ENCODE results near the gene C1orf216.
A peak's percentile ranks its signal among the peaks of the same experiment; 100 is the strongest.
"Not testable (repeated sequence)": the region's sequence is repeated elsewhere in the genome, so short reads cannot be mapped to it uniquely, and the experiment has no call there.

C1orf216 gene, protein sequence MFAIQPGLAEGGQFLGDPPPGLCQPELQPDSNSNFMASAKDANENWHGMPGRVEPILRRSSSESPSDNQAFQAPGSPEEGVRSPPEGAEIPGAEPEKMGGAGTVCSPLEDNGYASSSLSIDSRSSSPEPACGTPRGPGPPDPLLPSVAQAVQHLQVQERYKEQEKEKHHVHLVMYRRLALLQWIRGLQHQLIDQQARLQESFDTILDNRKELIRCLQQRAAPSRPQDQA

DNA sequence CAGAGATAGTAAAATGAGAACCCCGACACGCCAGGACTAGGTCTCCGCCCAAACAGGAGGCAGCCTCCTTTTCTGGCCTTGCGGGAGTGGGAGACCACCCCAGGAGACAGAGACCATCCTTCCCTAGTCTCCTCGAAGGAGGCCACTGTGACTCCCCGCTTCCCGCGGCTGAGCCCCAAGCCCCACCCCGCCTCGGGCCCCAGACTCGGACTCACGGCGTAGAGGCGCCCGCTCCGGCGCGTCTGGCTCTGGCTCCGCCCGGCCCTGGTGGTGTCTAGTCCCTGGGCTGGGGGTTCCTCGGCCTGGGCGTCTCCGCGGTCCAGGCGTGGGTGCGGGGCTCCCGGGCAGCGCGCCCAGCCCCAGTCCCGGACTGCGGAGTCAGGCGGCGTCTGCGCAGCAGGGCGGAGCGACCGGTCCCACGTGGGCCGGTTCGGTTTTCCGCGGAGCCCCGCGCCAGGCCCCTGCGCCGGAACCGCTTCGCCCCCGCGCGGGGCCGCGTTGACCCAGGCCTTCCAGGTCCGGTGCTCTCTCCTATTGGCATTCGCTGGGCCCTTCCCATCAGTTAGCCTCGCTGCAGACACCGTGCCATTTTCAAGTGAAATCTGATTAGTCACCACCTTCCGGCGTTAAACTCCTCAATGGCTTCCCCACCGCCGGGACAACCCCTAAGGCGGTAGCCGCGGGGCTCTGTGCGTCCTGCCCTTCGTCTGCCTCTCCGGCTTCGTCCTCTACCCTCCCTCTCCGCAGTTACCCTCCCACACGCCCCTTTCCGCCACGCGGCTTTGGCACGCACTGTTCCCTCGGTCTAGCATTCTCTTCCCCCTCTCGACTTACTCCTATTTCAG lies at the start of gene C1orf216:
Gene C1orf216 (minus strand): TSS at position 393 of the 845 bp plus-strand sequence. CDS start 2,563 bp downstream, outside the sequence.
- peak; percentile 76 for DNase-seq (ENCODE audit: low spot score)

DNA sequence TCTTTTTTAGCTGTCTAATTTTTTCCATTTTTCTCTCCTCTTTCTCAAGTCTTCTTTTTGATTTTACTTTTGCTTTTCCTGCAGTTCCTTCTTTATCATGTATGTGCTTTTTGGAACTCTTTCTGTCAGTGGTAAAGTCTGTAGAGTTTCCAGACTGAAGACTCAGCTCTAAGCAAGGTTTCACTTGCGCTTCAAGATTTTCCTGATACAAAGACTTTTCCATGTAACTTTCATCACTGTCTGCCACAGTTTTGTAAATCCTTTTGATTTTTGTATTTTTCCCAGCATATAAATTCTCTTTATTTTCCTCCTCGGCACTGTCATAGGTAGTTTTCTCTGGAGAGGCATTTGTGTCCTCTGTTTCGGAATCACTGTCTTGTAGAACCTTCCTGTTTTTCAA lies 45.6 kb upstream of the C1orf216 start:
- no peak for DNase-seq (ENCODE audit: low spot score)

DNA sequence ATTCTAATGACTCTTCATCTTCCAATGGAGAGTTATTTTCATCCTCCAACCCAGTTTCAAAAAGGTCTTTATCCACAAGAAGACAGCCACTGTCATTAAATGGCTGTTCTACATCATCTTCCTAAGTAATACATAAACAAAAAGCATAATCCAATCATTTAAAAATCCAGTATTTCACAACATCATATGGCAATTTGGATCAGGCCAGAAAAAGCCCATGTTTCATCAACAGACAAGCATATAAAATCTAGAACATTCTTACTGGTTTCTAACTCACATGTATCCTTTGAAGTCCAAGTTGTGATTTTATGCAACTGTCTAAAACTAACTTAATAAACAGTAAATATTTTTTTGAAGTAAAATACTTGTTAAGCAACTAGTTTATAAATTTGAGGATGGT lies 44.5 kb upstream of the C1orf216 start:
- DNase-seq (ENCODE audit: low spot score), result no peak

DNA sequence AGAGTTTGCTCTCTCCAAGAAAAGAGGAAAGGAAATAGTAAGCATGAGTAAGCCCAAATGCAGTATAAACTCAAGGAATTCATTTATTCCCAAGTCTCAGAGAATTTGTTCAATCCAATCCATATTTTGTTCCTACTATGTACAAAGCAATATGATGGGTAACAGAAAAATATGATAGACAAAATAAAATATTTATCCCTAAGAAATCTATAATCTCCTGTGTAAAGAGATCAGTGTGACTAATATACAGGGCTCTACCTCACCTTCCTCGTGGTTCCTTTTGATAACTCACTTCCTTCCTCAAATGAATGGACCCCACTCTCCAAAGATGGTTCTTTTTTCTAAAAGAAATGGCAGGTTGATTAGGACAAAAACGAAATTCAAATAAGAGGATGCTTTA lies 43.5 kb upstream of the C1orf216 start:
- no peak for DNase-seq (ENCODE audit: low spot score)

DNA sequence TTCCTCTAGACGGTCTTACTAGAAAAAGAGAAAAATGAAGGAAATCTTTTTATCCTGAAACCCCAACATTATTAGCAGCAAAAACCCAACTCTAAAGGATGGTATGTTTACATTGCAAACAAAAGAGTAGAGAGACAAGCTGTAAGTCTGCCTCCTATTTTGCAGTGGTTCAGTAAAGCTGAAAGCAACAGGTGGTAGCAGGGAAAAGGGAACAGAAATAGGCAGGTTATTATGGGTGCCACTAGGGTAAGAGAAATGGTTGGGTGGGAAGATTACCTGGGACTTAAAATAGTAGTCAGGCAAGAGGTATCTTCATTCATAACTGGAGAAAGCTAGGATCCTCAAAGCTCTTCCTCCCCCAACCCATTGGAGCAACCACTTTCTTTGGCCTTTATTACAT lies 37.4 kb upstream of the C1orf216 start:
- DNase-seq (ENCODE audit: low spot score), result no peak

DNA sequence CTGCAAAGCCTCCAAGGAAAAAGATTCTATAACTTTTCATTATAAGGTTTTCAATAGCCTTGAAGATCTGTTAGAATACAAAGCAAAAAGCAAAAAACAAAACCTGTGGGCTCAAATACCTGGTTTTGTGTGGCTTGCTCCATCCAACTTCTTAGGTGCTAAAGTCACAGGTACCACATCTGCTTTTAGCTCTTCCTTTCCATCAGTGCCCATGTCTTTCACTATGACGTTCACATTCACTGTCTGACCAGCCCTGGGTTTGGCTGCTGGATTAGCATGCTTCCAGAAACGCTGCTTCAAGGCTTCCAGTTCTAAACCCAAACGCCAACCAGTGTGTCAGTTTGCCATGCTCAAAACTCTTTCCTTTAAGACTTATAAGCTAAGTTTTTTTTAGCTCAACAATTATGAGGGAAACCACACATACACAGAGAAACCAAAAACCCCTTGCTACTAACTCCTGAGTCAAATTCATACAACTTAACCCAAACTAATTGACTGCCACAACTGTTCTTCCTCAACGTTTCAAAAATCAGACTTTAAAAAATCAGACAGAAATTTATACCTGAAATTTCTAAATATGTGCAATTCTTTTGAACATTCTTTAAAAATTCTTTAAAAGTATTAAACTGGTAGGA lies 35.1 kb upstream of the C1orf216 start:
- DNase-seq (ENCODE audit: low spot score), result no peak

DNA sequence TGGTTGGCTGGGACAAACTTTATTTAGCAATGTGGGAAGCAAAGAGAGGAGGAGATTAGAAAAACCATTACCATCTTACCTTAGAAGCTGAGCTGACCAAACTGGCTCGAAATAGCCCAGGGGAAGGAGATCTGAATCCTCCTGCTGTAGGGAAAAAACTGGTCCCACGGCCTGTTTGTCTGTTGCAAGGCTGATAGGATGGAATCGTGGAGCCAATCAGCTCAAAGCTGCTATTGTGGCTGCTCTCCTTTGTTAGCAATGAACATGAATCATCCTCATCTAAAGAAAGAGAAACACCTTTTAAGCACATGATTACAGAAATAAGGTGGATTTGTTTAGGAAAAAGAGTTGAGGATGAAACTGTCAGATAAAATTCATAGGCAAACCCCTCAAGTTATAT lies 29.6 kb upstream of the C1orf216 start:
- peak; percentile 43 for DNase-seq (ENCODE audit: low spot score)

DNA sequence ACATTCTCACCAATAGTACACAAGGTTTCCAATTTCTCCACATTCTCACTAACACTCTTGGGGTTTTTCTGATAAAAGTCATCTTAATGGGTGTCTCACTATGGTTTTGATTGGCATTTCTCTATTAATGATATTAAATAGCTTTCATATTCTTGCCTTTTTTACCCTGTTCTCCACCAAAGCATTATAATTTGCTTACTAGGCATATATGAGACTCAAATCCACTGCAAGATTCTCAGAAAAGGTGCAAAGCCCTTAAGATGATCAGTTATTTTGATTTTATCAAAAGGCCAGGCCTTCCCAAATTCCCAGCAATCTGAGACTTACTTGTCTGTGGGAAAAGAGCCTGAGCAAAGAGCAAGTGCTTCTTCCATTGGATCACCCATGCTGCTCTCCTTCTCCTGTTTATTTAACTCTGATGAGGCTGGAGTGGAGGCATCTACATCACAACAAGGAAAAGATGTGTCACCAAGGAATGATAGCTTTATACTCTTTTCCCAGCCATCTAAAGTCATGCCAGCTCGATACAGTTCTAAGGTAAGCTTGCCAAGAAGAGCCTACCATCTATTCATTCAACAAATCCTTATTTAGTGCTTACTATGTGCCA lies 26.5 kb upstream of the C1orf216 start:
- DNase-seq (ENCODE audit: low spot score), result no peak

DNA sequence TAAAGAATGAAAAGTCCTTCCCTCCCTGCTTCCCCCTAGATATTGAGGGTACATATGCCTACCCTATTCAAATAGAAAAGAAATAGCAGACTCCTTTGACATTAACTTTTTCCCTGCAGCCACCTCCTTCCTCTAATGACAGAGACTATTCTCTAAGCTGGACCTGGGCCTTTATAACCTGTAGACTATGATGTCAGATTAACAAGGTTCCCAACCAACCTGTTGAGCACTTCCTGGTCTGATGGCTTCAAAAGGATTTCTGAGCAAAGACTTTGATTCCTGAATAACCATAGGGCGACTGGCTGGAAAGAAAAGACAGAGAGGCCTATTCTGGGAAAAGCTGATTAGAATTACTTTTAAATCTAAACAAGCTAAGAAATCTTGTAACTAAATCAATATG lies 18.4 kb upstream of the C1orf216 start:
- DNase-seq (ENCODE audit: low spot score), result no peak

DNA sequence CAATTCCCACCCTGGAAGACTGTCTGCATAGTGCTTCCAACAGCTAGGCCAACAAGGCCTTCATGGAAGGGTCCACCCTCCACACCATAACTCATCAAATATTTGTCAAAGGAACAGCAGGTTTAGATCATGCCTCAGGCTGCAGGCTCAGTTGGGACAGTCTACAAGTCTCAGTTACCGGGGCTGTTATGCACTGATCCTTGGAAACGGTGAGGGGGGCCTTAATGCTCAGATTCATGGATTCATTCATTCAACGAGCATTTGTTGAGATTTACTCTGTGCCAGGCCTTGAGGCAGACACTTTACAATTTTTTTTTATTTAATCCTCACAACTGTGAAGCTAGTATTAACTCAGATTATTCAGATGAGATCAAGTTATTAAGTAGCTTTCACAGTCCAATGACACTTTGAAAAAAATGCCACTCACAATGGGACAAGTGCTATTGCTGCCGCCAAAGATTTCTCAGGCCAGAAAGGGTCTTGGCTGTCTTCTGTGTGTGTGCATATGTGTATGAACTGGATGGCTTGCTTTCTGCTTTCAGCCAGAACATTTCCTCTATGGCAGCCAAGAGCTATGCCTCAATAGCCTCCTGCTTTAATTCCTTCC lies 8.9 kb upstream of the C1orf216 start:
- DNase-seq (ENCODE audit: low spot score), result no peak

DNA sequence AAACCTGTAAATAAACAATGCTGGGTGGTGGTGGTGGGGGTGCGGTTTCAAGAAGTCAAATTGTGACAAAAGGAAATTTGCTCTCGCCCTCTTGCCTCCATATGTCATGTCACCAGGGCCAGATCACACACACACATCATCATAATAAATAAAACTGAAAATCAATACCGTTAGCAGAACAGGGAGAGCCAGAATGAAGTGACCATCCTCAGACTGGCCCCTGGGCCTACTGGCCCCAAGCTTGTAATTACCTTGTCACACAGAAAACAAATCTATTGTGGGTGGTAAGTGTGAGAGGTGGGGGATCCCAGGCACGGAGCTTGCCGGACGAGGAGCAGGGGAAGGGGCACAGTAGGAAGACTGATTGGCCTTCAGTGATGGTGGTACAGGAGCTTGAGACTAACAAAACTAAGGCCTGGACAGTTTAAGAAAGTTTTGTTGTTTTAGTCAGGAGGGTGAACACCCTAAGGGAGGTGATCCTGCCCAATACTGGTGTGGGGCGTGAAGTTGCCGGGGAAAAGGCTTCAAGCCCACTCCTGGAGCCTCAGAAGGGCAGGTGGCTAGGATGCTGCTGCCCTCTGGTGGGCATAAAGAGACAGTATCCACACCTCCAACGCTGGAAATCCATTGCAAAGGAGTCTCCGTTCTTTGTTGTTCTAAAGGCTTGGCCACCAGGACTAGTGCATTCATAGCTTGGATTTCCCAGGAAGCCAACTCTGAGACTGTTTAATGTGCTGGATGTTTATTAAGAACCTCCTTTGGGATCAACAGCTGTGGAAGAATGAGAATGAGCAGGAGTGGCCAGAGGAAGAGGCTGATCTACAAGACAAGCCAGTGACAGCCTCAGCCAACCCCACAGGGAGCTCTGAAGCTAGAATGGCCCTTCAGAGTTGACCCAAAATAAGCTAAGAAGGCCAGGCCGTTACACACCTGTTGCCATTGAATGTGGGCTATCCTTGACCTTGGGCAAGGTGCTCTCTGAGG lies 8.1 kb upstream of the C1orf216 start:
- peak; percentile 88 for DNase-seq (ENCODE audit: low spot score)

DNA sequence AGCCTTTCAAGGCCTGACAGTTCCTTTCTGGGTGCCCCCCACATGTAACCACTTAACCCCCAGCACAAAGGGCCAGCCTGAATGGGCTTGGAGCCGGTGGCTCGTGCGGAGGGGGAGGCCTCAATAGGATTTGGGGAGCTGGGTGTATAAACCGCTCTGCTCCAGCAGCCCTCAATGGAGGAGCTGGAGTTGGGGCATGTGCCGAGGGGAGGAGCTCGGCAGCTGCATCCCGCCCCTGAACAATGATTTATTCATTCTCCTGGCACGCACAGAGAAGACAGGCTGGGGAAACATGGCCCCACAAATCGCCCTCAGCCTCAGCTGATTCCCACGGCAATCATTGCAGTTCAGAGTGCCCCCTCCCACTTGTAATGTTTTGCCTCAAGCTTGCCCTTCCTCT lies 6.9 kb upstream of the C1orf216 start:
- DNase-seq (ENCODE audit: low spot score), result peak; percentile 90

DNA sequence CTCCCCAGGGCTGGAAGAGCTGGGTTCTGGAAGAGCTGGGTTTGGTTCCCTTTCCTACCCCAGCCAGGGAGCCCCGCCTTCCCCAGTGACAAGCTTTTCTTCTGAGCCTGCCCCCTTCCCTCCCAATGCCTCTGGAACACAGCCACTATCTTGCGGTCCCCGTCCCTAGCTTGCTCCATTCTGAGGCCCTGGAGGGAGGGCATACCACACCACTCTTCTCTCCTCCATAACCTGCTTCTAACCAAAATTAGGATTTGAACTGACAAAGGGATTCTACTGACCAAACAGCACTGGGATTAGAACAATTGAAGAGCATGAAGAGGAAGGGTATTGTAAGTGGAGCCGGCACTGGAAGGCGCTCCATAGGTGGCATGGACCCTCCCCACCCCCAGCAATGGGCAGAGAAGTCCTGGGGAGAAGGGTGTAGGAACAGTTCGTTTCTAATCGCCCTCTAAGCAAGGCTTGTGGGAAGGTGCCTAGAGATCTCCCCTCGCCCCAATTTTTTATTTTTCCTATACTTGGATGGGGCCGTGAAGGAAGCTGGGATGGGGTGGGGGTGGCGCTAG lies 690 bp downstream of the C1orf216 start:
- peak; percentile 82 for DNase-seq (ENCODE audit: low spot score)

DNA sequence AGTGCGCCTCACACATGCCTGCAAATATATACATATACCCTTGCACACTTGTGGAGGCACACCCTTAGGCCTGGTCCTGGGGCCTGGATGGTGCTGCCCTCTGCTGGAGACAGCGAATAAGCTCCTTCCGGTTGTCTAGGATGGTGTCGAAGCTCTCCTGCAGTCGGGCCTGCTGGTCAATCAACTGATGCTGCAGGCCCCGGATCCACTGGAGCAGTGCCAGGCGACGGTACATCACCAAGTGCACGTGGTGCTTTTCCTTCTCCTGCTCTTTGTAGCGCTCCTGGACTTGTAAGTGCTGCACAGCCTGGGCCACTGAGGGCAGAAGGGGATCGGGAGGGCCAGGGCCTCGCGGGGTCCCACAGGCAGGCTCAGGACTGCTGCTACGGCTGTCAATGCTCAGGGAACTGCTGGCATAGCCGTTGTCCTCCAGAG lies 3.1 kb downstream of the C1orf216 start:
- peak; percentile 90 for DNase-seq (ENCODE audit: low spot score)

DNA sequence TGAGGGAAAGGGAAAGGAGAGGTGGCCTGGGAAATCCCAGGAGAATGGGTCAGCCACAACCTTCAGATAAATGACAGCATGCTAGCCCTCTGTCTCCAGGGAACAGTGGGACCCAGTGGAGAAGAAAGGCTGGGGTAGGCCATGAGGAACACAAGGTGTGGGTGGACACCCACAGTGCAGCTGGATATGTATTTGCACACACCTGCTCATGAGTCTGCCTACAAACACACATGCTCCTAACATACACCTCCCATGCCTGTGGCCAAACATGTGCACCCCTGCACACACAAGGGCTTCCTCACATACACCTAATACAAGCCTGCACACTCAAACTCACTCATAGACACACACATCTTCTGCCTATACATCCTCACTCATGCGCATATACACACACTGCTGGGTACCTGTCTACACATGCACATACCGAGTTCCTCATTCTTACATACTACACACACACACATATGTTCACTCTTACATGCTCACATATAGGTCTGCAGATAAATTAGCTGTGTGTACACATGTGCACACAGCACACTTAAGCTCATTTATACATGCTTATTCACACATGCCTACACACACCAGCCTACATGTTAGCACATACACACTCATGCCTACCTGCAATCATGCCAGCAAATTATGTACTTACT lies 3.6 kb downstream of the C1orf216 start:
- DNase-seq (ENCODE audit: low spot score), result no peak

DNA sequence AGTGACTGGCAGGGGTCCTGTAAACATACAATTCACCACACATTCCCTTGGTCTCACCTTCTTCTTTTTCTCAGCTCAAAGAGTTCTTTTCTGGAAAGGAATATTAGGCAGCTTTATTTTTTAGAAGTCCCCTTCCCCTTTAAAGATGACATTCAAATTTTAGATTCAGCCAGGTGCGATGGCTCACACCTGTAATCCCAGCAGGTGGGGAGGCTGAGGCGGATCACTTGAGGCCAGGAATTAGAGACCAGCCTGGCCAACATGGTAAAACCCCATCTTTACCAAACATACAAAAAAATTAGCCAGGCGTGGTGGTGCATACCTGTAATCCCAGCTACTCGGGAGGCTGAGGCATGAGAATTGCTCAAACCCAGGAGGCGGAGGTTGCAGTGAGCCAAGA lies 7.6 kb downstream of the C1orf216 start:
- DNase-seq (ENCODE audit: low spot score), result not testable (repeated sequence)

DNA sequence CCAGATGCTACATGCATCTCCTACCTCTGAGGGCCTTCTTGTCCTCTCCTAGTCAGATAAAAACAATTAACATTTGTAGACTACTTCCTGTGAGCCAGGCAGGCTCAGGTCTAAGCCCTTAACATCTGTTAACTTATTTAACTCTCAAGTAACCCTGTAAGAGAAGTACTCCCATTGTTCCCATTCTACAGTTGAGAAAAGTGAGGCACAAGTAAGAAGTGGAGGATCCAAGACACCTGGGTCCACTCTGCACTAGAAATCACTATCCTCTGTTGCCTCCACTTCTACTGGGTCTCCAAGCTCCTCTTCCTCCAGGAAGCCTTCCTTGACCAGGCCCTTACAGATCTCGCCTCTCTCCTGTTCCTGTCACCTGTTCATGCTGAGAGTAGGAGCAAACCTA lies 9.7 kb downstream of the C1orf216 start:
- DNase-seq (ENCODE audit: low spot score), result no peak

DNA sequence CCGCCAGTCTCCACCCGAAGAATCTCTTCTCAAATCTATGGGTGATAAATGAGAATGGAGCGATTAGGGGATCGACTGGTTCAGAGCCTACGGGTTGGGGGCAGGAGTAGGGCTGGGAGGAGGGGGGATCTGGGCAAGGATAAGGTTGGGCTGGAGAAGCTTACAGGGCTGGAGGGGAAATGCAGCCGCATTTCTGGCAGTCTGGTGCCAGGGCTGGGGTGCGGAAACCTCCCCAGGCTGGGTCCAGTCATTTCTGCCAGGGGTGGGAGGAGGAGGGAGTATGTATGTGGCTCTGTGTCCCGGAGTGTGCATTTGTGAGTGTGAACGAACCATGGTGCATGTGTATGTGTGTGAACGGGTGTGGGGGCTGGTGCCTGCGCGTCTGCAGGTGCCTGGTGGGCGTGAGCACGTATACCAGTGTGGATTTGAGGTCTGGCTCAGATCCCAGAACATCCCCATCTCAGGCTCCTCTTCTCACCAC lies 10.2 kb downstream of the C1orf216 start:
- no peak for DNase-seq (ENCODE audit: low spot score)

DNA sequence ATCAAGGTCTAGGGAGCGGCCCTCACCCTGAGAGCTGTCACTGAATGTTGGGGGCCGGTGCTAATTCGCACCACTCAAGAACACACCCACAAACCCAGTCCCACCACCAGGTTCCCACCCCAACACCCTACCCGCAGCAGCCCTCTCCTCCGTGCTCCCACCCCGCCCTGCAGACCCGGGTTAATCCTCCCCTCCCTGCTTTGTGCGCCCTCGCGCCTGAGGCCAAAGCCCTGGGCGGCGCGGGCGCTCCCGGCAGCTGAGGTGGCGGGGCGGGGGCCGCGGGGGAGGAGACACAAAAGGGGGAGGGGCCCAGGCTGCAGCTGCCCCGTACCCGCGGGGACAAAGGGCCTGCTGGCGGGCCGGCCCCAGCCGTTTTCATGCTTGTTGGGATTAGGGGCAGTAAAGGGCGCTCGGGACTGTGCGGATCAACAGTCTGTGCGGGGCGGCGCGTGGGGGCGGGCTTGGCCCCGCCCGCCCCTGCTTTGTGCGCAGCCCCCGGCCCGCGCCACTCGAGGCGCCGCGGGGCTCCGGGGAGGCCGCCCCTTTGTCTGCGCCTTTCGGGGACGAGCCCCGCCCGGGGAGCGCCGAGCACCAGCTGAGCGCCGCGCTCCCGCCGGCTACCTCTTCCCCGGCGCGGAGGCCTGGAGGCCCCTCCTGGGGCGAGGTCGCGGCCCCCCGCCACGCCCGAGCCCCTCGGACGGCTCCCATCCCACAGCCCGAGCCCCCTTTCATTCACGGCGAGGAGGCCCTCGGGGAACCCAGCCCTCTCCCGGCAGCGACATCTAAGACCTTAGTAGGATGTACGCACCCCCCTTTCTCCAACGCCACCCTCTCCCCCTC lies 10.9 kb downstream of the C1orf216 start:
- peak; percentile 47 for DNase-seq (ENCODE audit: low spot score)
